Stimulated activated CD4-positive, alpha-beta T cell treated with anti-CD3 and anti-CD28 coated beads, TNF-alpha, amount 100 ng/mL, for 1 hour (primary cell): ENCODE measurements around the gene POLD2.

ENCODE experiments used
- DNase-seq, 3 donors: peaks; one replicate each; pipeline ENCODE4 v3.0.0-alpha.2; 2020; ENCODE audit warnings: low read depth in 3 of 3, low spot score in 1 of 3

The POLD2 gene

GRCh38 chr7:44102846-44103565 lies 20.3 kb downstream of the POLD2 start:
- DNase-seq: no peak

DNA sequence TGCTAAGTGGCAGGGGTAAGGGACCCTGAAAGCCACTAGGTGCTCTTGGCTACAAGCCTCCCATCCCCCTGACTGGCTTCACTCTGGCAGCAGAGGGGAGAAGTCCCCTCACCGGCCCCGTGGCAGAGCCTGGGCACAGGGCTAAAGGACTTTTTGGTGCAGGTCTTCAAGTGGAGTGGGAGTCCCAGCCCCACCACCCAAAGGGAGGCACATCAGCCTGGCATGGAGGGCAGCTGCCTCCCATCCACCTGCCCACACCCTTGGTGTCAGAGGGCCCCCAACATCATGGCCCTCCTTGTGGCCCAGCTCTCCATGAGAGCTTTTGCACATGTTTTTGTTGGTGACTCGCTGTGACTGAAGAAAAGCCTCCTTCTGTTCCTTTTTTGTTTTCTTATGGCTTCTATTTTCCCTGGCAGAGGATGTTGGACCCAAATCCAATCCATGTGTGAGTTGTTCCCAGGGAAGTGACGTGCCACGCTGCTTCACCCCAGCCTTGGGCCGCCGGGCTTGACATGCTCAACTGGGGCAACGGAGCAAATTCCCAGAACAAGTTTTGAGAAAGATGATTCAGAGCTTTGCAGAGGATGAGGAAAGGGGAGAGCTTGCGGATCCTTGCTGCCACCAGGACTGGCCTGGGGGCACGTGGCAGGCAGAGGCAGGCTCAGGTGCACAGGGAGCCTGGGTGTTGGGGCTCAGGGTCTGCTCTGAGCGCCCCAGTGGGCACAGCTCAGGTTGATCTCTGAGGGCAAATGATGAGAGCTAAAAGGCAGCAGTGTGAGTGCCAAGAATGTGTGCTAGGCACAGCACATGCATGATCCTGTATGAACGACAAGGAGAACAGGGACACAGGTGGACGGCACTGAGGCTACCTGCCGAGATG lies 21.1 kb downstream of the POLD2 start:
- DNase-seq: no peak

DNA sequence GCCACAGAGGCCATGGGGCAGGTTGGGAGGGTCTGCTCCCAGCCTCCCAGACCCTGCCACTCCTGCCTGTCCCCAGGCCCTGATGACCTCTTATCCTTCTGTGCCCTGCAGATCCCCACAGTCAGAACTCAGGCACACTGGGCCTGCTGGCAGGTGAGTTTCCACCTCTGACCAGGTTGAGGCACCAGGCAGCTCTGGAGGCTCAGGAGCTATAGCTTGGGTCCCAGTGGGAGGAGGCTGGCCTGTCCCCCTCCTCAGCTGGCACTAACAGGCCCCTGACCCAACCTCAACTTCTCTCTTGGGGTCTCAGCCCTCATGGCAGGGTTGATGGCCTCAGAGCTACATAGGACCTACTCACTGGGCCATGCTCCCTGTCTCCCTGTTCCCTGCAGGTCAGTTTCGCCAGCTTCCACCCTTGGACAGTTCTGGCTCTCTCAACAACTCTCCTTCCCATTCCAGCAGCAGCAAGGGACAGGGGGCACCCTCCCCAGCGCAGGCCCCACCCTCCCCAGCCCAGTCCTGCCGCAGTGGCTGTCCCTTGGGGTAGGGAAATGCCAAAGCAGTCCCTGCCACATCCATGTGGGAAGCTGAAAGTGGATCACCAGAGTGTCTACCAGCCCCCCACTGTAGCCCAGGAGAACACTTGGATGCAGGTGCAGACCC lies 21.9 kb downstream of the POLD2 start:
- DNase-seq: no peak

DNA sequence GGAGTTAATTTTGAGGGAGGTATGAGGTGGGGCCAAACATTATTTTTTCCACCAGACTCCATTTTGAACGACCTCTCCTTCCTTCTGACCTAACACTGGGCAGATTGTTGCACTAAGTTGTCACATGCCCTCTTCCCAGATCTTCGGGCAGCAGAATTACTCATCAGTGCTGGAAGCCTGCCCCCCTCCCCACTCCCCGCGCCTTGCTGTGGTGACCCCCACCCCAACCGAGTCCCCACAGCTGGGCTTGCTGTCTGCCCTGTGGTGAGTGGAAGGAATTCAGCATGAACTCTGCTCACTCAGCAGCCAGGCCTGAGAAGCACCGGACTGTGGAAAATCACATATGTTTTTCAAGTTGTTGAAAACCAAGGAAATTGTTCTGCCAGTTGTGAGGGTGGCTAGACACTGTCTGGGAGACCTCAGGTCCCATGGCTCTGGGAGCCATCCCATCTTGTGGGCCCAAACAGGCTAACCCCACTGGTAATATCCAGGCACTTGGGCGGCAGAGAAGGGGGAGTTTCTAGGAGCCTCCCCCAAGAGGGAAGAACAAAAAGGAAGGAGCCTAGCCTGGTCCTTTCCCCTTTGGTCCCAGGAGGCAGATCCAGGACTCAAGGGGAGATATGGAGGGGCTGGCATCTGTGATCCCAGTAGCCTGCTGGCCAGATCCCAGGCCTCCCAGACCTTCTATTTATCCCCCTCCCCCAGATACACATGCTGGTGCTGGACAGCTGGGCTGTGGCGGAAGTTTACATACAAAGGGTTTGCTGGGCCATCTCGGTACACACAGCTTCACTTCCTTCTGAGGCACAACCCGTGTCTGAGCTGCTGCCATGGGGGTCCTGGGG lies 22.7 kb downstream of the POLD2 start:
- no peak for DNase-seq

DNA sequence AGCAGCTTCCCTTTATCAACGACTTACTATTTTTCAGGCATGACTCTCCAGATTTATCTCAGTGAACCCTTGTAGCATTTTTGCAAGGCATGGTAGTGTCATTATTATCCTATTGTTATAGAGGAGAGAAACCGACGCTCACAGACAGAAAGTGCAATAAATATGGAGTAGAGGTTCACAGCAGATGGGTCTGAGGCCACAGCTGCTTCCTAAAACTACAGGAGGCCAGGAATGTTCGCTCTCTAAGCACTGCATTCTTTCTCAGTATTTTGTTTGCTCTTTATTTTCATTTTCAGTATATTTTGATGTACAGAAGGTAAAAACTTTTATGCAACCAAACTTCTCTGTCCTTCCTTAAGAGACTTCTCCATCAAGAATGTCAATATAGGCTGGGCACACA lies 23.7 kb downstream of the POLD2 start:
- no peak for DNase-seq

DNA sequence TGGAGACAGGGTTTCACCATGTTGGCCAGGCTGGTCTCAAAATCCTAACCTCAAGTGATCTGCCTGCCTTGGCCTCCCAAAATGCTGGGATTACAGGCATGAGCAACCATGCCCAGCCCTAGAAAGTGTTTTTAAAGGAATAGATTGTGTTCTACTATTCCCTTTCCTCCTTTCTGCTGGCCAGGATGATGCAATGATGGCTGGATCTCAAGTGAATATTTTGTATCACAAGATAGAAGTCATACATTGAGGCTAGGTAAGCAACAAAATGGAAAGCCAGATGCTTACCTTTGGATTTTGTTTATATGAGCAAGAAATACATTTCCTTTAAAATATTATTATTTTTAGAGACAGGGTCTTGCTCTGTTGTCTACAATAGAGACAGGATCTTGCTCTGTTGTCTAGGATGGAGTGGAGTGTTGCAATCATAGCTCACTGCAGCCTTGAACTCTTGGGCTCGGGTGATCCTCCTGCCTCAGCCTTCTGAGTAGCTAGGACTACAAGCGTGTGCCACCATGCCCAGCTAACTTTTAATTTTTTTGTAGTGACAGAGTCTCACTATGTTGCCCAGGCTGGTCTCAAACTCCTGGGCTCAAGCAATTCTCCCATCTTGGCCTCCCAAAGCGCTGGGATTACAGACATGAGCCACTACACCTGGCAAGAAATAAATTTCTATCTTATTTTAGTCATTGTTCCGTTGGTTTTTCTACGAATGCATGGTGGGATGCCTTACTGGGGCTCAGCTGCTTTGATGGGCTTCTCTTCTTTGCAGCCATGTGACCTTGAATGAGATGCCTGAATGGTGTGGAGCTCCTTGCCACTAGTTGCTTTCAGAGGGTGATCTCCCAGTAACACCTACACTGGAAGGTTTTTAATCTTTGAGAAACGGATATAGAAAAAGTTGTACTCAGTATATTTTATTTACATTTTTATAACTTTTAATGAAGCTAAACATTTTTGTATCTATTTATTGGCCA lies 25.0 kb downstream of the POLD2 start:
- DNase-seq: no peak

GRCh38 chr7:44097064-44097932 lies 26.1 kb downstream of the POLD2 start:
- DNase-seq: no peak

GRCh38 chr7:44096326-44096881 lies 26.9 kb downstream of the POLD2 start:
- DNase-seq: no peak

DNA sequence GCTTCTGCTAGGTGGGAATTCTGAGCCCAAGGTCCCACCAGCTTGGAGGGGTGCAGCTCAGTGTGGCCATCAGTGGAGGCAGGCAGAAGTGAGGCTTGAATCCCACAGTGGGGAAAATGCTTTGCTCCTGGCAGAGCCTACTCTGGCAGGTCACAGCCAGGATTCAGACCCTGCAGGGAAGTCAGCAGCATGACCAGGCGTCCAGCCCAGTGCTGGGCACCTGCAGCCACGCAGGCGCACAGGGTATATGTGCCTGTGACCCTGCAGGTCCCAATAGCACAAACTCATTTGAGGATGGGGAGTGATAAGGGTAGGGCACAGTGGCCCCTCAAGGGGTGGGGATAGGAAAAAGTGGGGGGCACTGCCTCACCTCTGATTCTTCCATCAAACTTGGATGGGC lies 27.6 kb downstream of the POLD2 start:
- no peak for DNase-seq

DNA sequence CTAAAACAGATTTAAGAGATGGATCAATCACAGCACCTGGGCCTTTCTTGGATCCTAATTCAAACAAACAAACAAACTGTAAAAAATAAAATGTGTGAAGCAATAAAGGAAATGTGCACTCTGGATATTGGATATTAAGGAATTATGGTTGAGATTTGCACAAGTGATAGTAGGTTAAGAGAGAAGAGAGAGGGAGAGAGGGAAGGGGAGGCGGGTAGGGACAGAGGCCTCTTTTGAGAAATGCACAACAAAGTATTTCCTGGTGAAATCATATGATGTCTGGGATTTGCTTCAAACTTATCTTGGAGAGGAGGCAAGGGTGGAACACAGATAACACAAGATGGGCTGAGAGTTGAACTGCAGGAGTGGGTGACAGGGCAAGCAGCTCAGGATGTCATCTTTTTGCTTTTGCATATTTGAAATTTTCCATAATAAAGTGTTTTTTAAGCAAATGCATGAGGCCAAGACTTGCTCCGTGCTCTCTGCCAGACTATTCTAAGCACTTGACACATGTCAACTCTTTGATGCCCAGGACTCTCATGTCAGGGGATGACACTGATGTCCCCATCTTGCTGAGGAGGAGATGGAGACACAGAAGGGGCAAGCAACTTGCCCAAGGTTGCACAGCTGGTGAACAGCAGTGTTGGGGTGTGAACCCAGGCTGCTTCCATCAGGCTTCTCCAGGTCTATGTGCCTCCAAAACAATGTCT lies 28.3 kb downstream of the POLD2 start:
- no peak for DNase-seq

GRCh38 chr7:44094365-44094764 lies 29.0 kb downstream of the POLD2 start:
- DNase-seq: no peak

DNA sequence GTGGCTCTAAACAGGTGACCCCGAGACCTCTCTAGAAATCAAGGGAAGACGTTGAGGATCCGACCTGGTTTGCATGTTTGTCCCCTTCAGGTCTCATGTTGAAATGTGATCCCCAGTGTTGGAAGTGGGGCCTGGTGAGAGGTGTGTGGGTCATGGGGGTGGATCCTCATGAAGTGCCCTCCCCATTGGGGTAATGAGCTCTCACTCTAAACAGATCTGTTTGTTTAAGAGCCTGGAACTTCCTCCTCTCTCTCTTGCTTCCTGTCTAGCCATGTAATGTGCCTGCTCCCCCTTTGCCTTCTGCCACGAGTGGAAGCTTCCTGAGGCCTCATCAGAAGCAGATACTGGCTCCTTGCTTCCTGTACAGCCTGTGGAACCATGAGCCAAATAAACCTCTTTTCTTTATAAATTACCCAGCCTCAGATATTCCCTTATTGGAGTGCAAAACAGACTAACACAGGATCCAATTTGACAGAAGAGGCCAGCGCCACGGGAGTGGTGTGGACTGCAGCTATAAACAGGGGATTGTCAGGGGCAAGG lies 30.2 kb downstream of the POLD2 start:
- no peak for DNase-seq

DNA sequence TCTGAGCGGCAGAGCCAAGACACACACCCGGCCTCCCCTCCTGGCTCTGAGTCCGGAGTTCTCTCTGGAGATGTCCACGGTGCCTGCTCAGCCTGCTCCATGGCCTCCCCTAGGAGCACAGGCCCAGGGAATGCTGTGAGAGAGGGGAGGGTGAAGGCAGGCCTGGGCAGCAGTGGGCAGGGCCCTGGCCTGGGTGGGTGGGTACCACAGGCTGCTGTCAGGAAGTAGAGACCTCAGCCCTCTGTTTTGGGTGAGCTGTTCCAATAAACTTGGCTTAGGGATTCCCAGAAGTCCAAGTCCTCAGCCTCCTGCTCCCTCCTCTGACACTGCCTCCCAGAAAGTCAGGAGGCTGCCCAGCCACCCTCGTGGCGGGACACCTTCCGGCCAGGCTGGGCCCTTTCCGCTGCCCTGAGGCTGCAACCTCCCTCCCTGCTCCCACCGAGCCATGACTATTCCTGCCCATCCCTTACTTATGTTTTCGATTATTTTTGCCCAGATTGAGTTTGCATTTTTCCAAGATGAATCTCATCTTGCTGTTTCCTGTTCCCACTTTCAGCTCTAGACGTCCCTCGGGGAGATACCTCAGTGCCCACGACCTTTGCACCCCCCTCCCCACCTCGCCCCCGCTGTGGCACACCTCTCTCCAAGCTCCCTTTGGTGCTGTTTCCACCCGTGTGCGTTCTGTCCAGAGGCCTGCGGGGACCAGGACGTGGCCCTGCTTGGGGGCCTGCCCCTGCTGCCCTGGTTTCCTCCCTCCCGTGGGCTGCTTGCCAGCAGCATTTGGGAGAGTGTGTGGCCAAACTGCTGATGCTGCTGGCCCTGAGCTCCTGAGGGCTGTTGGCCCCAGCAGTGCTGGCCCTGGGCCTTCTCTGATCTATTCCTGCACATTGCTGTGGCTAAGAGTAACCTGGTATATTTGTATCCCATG lies 35.2 kb downstream of the POLD2 start:
- no peak for DNase-seq

GRCh38 chr7:44086627-44087026 lies 36.7 kb downstream of the POLD2 start:
- no peak for DNase-seq

- DNase-seq: no peak
Observed at GRCh38 chr7:44085546-44085945, 37.8 kb downstream of the POLD2 start.

DNA sequence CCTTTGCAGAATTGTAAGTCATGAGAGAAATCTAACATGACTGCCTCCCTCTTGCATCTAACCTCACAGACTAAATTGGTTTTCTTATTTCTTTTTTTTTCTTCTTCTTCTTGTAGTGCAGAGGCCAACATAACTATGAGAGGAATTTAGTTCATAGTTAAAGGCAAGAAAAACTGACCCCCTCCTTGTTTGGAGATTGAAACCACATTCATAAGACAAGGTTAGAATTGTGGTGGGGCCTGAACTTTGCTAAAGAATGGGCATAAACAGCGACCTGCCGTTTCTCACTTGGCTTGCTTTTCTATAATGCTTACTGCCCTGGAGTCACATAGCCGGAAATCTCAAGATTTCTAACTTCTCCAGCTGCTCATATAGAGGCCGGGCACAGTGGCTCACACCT lies 38.6 kb downstream of the POLD2 start:
- DNase-seq: no peak

GRCh38 chr7:44083796-44084195 lies 39.6 kb downstream of the POLD2 start:
- DNase-seq: no peak
